A549 (cell line): ENCODE measurements around the gene SLC30A3. TPM values are rescaled to one million over a fixed set of nuclear protein-coding genes. Genes with fewer than 3 reads are reported as not detected.

Experiments used
- ATAC-seq, 2 experiments: fragments of 200-7000 bp in 1 of 2; fragments of >200 bp in 1 of 2; cut with Nextera tagmentation in 1 of 2; cut with Tn5 transposase in 1 of 2; 3 replicates each; pipeline versions ENCODE4 v1.8.0 to v1.9.1; 2018 to 2020; ENCODE audit warnings: mild to moderate bottlenecking in 1 of 2, moderate library complexity in 1 of 2
- CTCF ChIA-PET: fragments of 300-600 bp; sonication (Branson Sonifier 250); formaldehyde crosslinking; extraction: SDS; loops from one replicate; lab custom pipeline; 2021; ENCODE audit warnings: antibody characterized with exemption, inconsistent platforms; lab: Yijun Ruan, JAX
- POLR2A ChIA-PET: fragments of 350-600 bp; formaldehyde crosslinking; extraction: SDS; loops from one replicate; lab custom pipeline; 2021; ENCODE audit warnings: antibody characterized with exemption, inconsistent platforms; lab: Yijun Ruan, JAX
- DNase-seq, 2 experiments: peaks; one replicate each; pipeline versions ENCODE4 v3.0.0 to v3.0.0-alpha.2; 2011 to 2016; ENCODE audit warnings: low read depth in 1 of 2, low spot score in 1 of 2
- FAIRE-seq: peaks from 2 replicates; lab custom pipeline; 2011; peaks lifted over from hg19 to GRCh38; lab: Jason Lieb, UNC
- H3K27ac ChIP-seq, 2 experiments: fragments of >200 bp; sonication (Bioruptor Twin); formaldehyde crosslinking; 3 replicates each; pipeline ENCODE4 v1.5.1; 2016 to 2017
- H3K4me1 ChIP-seq: fragments of >200 bp; sonication (Bioruptor Twin); formaldehyde crosslinking; 3 replicates; pipeline ENCODE4 v1.6.1; 2016
- H3K4me2 ChIP-seq: fragments of >200 bp; sonication (Bioruptor Twin); formaldehyde crosslinking; 3 replicates; pipeline ENCODE4 v1.6.1; 2016
- H3K4me3 ChIP-seq: fragments of >200 bp; sonication (Bioruptor Twin); formaldehyde crosslinking; 3 replicates; pipeline ENCODE4 v1.5.1; 2016
- H3K9me3 ChIP-seq: fragments of >200 bp; sonication (Bioruptor Twin); formaldehyde crosslinking; 3 replicates; pipeline ENCODE4 v1.6.1; 2016
- CBX8 ChIP-seq: fragments of 200-600 bp; sonication (generic); IDR thresholded peaks from 2 replicates; pipeline ENCODE4 v1.6.1; 2016
- CHD2 ChIP-seq: fragments of 150-350 bp; IDR thresholded peaks from 2 replicates; pipeline ENCODE4 v1.6.1; 2014; ENCODE audit warnings: low read length; ENCODE audit not compliant: partially characterized antibody
- CHD4 ChIP-seq: fragments of 200-600 bp; sonication (generic); IDR thresholded peaks from 2 replicates; pipeline ENCODE4 v1.6.1; 2016; ENCODE audit warnings: antibody characterized with exemption, mild to moderate bottlenecking, borderline replicate concordance
- FOSB ChIP-seq: fragments of 250-450 bp; sonication (Bioruptor Pico); IDR thresholded peaks from 2 replicates; pipeline ENCODE4 v1.5.0; 2020; ENCODE audit warnings: mild to moderate bottlenecking, moderate library complexity
- GATA3 ChIP-seq: IDR thresholded peaks from 2 replicates; pipeline ENCODE4 v1.6.1; 2012; ENCODE audit warnings: borderline replicate concordance
- HEYL ChIP-seq: fragments of 250-450 bp; sonication (Bioruptor Pico); IDR thresholded peaks from 2 replicates; pipeline ENCODE4 v1.8.0; 2021; ENCODE audit warnings: mild to moderate bottlenecking, moderate library complexity
- HOXB5 ChIP-seq: fragments of 250-450 bp; sonication (Bioruptor Pico); IDR thresholded peaks from 2 replicates; pipeline ENCODE4 v1.5.0; 2020; ENCODE audit warnings: mild to moderate bottlenecking, moderate library complexity
- JUN ChIP-seq, 2 experiments: fragments of >200 bp; sonication (Bioruptor Twin); formaldehyde crosslinking; IDR thresholded peaks; 2 replicates in 1 of 2; 3 replicates in 1 of 2; pipeline ENCODE4 v1.6.1; 2016 to 2017
- KDM5A ChIP-seq: fragments of 200-600 bp; sonication (generic); IDR thresholded peaks from 2 replicates; pipeline ENCODE4 v1.6.1; 2016; ENCODE audit warnings: antibody characterized with exemption, mild to moderate bottlenecking
- MAZ ChIP-seq: fragments of 150-350 bp; IDR thresholded peaks from 2 replicates; pipeline ENCODE4 v1.6.1; 2014; ENCODE audit warnings: antibody characterized with exemption, low read depth, low read length, borderline replicate concordance
- MYC ChIP-seq: IDR thresholded peaks from 2 replicates; pipeline ENCODE4 v1.6.1; 2012; ENCODE audit warnings: mild to moderate bottlenecking, inconsistent platforms, low read length, improper control_type of control experiment, borderline replicate concordance
- PHF8 ChIP-seq: fragments of 200-600 bp; sonication (generic); IDR thresholded peaks from 2 replicates; pipeline ENCODE4 v1.6.1; 2016; ENCODE audit warnings: low read depth, mild to moderate bottlenecking, antibody characterized with exemption, moderate library complexity, borderline replicate concordance
- POLR2A ChIP-seq: IDR thresholded peaks from 2 replicates; pipeline ENCODE4 v1.6.1; 2012; ENCODE audit warnings: mild to moderate bottlenecking, low read length
- RCOR1 ChIP-seq: fragments of 150-350 bp; IDR thresholded peaks from 2 replicates; pipeline ENCODE4 v1.6.1; 2014; ENCODE audit warnings: antibody characterized with exemption, low read length, low read depth
- RFX5 ChIP-seq: fragments of 450-650 bp; IDR thresholded peaks from 2 replicates; pipeline ENCODE4 v1.7.1; 2014; ENCODE audit warnings: antibody characterized with exemption, mild to moderate bottlenecking, moderate library complexity
- SREBF2 ChIP-seq: fragments of 450-650 bp; IDR thresholded peaks from 2 replicates; pipeline ENCODE4 v1.6.1; 2014; ENCODE audit warnings: mild to moderate bottlenecking, moderate library complexity
- TFCP2L1 ChIP-seq: fragments of 250-450 bp; sonication (Bioruptor Pico); IDR thresholded peaks from 2 replicates; pipeline ENCODE4 v1.5.0; 2021; ENCODE audit warnings: mild to moderate bottlenecking
- TP53 ChIP-seq: fragments of 250-450 bp; sonication (Bioruptor Pico); IDR thresholded peaks from 2 replicates; pipeline ENCODE4 v1.5.0; 2021; ENCODE audit warnings: mild to moderate bottlenecking, moderate library complexity
- WGBS: methylation state at CpG from one replicate; pipeline ENCODE4 v1.1.6; 2017; ENCODE audit errors: missing lambda C conversion rate; 5-methylcytosine and 5-hydroxymethylcytosine counted together
- polyA plus RNA-seq, 4 experiments: library from polyadenylated mRNA; depleted of rRNA in 3 of 4; stranded (reverse); fragments of >200 nt; fragmentation: RNase III in 1 of 4; extraction: RNeasy Plus Mini Kit Qiagen cat#74134 plus additional on column Dnase treatment in 1 of 4; gene quantifications; 2 replicates in 3 of 4; 3 replicates in 1 of 4; pipeline ENCODE4 v1.2.3, GENCODE V29; 2011 to 2017
- TF ChIP-seq, protein P1 (sequence below): fragments of >200 bp; sonication (Bioruptor Twin); formaldehyde crosslinking; IDR thresholded peaks from 3 replicates; pipeline ENCODE4 v1.6.1; 2016
- TF ChIP-seq, protein P2 (sequence below): IDR thresholded peaks from 2 replicates; pipeline ENCODE4 v1.6.1; 2012; ENCODE audit warnings: low read depth, borderline replicate concordance
- TF ChIP-seq, protein P3 (sequence below): IDR thresholded peaks from 2 replicates; pipeline ENCODE4 v1.6.1; 2012
- TF ChIP-seq, protein P4 (sequence below): fragments of 200-600 bp; sonication (generic); IDR thresholded peaks from 2 replicates; pipeline ENCODE4 v1.6.1; 2016; ENCODE audit warnings: antibody characterized with exemption, mild to moderate bottlenecking, moderate library complexity
- TF ChIP-seq, protein P5 (sequence below): fragments of 150-350 bp; IDR thresholded peaks from 2 replicates; pipeline ENCODE4 v1.6.1; 2014; ENCODE audit warnings: low read depth, mild to moderate bottlenecking, low read length
- TF ChIP-seq, protein P6 (sequence below): fragments of 250-450 bp; sonication (Bioruptor Pico); IDR thresholded peaks from 2 replicates; pipeline ENCODE4 v1.5.0; 2021; ENCODE audit warnings: mild to moderate bottlenecking, moderate library complexity, borderline replicate concordance
- TF ChIP-seq, protein P7 (sequence below): IDR thresholded peaks from 2 replicates; pipeline ENCODE4 v1.6.1; 2012

The SLC30A3 gene
- polyA plus RNA-seq, 2 of the 4 experiments (the other 2 are of a cell fraction) = 0.90 to 1.9 TPM

DNA sequence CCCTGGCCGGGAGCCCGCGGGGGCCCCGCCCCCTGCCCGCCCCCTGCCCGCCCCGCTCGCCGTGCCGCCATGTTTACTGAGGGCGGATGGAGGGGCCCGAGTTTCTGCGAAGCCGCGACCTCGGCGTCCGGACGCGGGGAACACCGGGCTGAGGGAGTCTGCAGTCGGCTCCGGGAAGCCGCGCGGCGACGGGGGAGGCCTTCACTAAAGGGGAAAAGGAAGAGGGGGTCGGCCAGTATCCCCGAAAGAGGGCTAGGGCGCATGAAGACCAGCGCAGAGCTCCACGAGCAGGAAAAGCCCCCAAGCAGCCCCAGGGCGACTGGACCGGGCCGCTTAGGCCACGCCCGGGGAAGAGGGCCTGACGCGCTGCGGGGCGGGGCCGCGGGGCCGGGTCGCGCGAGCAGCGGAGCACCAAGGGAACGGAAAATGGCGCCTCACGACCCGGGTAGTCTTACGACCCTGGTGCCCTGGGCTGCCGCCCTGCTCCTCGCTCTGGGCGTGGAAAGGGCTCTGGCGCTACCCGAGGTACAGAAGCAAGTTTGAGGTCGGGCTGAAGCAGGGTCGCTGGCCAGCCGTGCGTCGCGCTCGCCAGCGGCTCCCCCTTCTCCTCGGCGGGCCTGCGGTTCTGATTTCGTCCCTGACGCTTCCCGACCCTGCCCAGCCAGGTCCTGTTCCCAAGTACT, 50.8 kb downstream of the SLC30A3 start, which contains the start of the genes ATRAID and SLC5A6:
ATRAID (plus strand) TSS at position 99 of the 683 bp plus-strand sequence; CDS start at position 427, 328 bp downstream.
SLC5A6 (minus strand) TSS at position 326 of the 683 bp plus-strand sequence. CDS start 4,618 bp downstream, outside the sequence.
- no peaks in the 10 kb centered on the region for H3K9me3 ChIP-seq
- H3K4me3 ChIP-seq = peak within 1 kb of the TSS; percentile 81
- H3K4me2 ChIP-seq = peak within 1 kb of the TSS; percentile 86
- peak; percentile 94 to 97 for DNase-seq
- 1% methylated on average over 42 of the region's 73 CpGs for WGBS
- H3K27ac ChIP-seq = peak within 1 kb of the TSS; percentile 93 to 94
- ATAC-seq = peak; percentile 88 to 93
- CTCF ChIA-PET = interaction anchor here (1.0 to 2.4 kb wide), 5 partner anchors 29 to 115 kb away, joined by 3 to 9 read pairs (median 4); no protein-coding TSS in a partner anchor
- TF ChIP-seq JUN (IDR thresholded peaks at IDR 0.05) (peak; percentile 95 to 97), KDM5A (peak; percentile 77), TFCP2L1 (peak; percentile 88; the same call in 1 of the 2 replicates), POLR2A (peak; percentile 92), HEYL (no peak), PHF8 (peak; percentile 98), GATA3 (peak; percentile 33), MYC (peak; percentile 88; the same call in 1 of the 2 replicates), CHD2 (peak; percentile 65), HOXB5 (no peak), CHD4 (no peak), RCOR1 (no peak), FOSB (CRISPR knock-in tag) (no peak), TP53 (CRISPR knock-in tag) (0 out of 2 replicates have a peak, but pooled peaks have one; percentile 30), RFX5 (peak; percentile 35; the same call in 1 of the 2 replicates), SREBF2 (no peak), MAZ (0 out of 2 replicates have a peak, but pooled peaks have one; percentile 59), CBX8 (no peak)
- TF ChIP-seq, protein P1, sequence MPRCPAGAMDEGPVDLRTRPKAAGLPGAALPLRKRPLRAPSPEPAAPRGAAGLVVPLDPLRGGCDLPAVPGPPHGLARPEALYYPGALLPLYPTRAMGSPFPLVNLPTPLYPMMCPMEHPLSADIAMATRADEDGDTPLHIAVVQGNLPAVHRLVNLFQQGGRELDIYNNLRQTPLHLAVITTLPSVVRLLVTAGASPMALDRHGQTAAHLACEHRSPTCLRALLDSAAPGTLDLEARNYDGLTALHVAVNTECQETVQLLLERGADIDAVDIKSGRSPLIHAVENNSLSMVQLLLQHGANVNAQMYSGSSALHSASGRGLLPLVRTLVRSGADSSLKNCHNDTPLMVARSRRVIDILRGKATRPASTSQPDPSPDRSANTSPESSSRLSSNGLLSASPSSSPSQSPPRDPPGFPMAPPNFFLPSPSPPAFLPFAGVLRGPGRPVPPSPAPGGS = peak; percentile 89
- TF ChIP-seq, protein P2, sequence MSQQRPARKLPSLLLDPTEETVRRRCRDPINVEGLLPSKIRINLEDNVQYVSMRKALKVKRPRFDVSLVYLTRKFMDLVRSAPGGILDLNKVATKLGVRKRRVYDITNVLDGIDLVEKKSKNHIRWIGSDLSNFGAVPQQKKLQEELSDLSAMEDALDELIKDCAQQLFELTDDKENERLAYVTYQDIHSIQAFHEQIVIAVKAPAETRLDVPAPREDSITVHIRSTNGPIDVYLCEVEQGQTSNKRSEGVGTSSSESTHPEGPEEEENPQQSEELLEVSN = peak; percentile 38
- TF ChIP-seq, protein P3, sequence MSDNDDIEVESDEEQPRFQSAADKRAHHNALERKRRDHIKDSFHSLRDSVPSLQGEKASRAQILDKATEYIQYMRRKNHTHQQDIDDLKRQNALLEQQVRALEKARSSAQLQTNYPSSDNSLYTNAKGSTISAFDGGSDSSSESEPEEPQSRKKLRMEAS = peak; percentile 64
- TF ChIP-seq, protein P4, sequence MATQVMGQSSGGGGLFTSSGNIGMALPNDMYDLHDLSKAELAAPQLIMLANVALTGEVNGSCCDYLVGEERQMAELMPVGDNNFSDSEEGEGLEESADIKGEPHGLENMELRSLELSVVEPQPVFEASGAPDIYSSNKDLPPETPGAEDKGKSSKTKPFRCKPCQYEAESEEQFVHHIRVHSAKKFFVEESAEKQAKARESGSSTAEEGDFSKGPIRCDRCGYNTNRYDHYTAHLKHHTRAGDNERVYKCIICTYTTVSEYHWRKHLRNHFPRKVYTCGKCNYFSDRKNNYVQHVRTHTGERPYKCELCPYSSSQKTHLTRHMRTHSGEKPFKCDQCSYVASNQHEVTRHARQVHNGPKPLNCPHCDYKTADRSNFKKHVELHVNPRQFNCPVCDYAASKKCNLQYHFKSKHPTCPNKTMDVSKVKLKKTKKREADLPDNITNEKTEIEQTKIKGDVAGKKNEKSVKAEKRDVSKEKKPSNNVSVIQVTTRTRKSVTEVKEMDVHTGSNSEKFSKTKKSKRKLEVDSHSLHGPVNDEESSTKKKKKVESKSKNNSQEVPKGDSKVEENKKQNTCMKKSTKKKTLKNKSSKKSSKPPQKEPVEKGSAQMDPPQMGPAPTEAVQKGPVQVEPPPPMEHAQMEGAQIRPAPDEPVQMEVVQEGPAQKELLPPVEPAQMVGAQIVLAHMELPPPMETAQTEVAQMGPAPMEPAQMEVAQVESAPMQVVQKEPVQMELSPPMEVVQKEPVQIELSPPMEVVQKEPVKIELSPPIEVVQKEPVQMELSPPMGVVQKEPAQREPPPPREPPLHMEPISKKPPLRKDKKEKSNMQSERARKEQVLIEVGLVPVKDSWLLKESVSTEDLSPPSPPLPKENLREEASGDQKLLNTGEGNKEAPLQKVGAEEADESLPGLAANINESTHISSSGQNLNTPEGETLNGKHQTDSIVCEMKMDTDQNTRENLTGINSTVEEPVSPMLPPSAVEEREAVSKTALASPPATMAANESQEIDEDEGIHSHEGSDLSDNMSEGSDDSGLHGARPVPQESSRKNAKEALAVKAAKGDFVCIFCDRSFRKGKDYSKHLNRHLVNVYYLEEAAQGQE = peak; percentile 66
- TF ChIP-seq, protein P5, sequence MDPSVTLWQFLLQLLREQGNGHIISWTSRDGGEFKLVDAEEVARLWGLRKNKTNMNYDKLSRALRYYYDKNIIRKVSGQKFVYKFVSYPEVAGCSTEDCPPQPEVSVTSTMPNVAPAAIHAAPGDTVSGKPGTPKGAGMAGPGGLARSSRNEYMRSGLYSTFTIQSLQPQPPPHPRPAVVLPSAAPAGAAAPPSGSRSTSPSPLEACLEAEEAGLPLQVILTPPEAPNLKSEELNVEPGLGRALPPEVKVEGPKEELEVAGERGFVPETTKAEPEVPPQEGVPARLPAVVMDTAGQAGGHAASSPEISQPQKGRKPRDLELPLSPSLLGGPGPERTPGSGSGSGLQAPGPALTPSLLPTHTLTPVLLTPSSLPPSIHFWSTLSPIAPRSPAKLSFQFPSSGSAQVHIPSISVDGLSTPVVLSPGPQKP = no peak
- TF ChIP-seq, protein P6, sequence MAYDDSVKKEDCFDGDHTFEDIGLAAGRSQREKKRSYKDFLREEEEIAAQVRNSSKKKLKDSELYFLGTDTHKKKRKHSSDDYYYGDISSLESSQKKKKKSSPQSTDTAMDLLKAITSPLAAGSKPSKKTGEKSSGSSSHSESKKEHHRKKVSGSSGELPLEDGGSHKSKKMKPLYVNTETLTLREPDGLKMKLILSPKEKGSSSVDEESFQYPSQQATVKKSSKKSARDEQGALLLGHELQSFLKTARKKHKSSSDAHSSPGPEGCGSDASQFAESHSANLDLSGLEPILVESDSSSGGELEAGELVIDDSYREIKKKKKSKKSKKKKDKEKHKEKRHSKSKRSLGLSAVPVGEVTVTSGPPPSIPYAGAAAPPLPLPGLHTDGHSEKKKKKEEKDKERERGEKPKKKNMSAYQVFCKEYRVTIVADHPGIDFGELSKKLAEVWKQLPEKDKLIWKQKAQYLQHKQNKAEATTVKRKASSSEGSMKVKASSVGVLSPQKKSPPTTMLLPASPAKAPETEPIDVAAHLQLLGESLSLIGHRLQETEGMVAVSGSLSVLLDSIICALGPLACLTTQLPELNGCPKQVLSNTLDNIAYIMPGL (CRISPR knock-in tag) = no peak; the same call in 1 of the 2 replicates
- TF ChIP-seq, protein P7, sequence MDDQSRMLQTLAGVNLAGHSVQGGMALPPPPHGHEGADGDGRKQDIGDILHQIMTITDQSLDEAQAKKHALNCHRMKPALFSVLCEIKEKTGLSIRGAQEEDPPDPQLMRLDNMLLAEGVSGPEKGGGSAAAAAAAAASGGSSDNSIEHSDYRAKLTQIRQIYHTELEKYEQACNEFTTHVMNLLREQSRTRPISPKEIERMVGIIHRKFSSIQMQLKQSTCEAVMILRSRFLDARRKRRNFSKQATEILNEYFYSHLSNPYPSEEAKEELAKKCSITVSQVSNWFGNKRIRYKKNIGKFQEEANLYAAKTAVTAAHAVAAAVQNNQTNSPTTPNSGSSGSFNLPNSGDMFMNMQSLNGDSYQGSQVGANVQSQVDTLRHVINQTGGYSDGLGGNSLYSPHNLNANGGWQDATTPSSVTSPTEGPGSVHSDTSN = no peak
- POLR2A ChIA-PET = interaction anchor here (0.6 to 1.4 kb wide), 12 partner anchors 8 to 1231 kb away, joined by 3 to 6 read pairs (median 3); partner anchors contain the start of genes GTF3C2, PREB and ZNF513
- FAIRE-seq = no peak
- H3K4me1 ChIP-seq = peaks cover 15% of the 10 kb centered on the region
